ENCODE results near the gene FCHSD2.

Gene FCHSD2

DNA sequence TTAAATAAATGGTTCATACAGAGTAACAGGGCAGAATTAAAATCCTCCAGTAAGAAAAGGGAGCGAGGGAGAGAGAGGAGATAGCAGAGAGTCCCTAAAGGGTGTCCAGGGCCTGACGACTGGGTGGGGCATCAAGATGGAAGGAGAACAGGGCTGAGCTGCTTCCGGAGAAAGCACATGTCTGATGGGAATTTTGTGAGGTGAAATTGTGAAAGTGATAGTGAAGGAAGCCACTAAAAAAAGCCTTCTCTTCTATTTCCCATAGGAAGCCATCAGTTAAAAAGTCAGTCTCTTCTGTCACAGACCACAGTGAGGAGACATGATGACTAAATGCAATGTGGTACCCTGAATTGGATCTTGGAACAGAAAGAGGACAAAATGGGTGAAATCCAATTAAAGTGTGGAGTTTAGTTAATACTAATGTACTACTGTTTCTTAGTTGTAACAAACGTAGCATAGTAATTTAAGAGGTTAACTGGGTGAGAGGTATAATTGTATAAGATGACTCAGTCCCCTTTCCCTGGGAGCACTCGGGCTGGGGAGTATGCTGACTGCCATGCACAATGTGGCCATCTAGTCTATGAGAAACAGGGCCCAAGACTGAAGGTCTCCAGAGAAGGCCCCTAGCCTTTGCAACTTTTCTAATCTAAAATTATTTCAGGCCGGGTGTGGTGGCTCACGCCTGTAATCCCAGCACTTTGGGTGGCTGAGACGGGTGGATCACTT is 29.5 kb upstream of the FCHSD2 start:
- no peak for DNase-seq

DNA sequence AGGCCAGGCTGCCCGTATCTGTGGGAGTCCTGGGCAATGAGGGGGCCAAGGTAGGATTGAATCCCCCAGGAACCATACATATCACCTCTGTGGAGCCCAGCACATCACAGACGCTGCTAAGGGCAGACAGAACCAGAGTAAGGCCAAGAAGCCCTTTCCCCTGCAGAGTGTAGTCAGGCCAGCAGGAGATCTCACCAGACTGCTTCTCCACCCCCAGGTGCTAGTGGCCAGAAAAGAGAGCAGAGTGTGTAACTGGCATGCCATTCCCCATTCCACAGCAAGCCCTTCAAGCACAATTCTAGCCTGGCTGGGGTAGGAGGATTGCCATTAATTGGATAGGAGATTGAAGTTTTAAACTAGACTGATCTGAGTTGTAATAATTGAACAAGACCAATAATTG is 28.0 kb upstream of the FCHSD2 start:
- no peak for DNase-seq

DNA sequence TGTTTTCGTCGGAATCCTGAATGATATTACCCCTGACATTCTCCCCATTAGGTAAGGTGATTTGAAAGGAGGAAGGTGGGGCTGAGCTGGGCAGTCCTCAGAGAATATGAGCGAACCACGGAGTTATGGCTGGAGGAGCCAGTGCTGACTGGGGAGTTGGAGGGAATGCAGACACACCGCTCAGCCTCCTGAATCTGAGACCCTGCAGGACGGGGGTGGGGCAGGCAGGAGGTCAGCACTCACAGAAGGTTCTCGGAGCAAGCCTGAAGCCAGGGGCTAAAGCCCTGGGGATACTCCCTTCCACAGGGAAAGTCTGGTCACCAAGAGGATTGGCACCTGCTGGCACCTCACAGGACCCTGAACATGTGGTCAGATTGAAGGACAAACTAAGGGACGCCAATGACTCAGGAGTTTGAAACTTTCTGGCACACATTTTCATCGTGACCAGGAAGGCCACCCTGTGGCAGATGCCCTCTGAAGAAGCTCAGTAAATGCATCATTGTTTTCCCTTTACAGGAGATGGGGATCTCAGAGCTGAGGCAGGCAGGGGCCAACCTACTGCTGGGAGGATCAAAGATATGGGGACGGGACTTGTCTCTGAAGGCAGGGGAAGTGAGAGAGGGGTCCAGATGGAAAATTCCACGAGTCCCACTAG is 26.9 kb upstream of the FCHSD2 start:
- no peak for DNase-seq

DNA sequence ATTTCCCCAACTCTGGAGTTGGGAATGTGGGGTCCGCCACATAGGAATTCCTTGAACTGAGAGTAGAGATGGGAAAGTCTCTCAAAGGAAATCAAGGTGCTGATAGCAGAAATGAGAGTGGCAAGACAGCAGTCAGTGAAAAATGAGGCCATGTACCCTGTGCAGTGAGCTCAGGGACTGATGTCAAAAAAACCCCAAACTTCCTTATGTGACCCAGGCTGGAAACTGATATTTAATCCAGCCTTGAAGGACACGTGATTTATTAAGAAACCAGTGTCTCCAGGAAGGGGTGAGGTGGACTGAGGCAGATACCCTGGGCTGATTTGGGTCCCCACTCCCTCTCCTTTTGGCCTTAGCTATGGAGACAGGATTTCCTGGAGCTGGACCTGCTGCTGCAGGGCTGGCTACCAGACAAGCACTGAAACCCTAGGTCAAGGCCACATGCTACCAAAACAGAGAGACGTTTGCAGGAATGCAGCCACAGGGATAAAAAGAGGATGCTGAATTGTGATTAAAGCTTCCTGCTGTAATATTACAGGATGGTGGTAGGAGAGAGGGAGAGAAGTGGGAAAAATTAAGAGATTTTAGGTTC is 25.3 kb upstream of the FCHSD2 start:
- no peak for DNase-seq

DNA sequence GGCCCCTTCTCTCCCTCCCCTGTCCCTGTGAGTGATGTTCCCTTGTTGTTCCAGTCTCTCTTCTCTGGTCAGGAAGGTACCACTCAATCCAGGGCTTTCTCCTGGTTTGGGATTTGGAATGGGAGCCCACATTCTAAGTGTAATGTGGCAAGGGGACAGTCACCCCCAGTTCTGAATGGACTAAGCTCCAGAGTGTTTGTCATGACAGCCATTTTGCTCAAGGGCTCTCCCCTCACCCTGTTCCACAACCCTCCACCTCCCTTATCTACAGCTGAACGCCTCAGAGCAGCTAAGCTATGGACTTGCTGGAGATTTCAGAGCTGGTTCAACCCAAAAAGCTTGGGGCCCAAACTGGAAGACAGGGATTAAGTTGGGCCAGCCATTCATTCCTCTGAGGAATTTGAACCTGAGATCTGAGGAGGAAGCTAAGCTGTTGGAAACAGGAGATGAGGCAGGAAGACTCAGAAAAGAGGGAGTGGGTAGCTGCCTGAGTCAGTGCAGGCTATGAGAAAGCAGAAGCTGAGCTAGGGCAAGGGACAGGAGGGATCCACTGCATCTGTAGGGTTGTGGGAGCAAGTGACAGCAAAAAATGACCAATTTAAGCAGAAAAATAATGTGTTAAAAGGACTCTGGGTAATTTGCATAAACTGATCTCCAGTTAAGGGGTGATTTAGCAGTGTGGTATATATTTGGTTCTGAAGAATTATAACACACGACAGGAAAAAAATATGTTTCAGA is 22.9 kb upstream of the FCHSD2 start:
- DNase-seq: no peak

DNA sequence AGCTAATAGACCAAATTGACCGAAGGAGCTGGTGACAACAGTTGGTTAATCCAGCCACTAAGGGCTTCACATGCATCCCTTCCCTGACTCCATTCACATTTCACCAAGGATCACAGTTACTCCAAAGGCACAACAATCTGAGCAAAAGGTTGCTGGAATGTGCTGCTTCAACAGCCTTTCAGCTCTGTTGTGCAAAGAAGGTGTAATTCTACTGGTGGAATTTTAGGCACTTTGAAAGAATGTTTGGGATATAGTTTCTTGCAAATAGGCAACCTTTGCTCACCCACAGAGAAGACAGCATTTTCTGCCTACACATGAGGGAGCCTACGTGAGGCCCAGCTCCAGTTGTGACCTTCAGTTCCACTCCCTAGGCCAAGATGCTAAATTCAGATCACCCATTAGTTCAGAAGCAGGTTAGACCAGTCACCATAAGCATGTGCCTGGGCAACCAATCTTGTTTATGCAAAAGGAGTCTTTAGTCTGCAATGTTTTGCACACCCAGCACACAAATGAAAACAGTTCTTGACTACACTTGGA is 21.6 kb upstream of the FCHSD2 start:
- no peak for DNase-seq

DNA sequence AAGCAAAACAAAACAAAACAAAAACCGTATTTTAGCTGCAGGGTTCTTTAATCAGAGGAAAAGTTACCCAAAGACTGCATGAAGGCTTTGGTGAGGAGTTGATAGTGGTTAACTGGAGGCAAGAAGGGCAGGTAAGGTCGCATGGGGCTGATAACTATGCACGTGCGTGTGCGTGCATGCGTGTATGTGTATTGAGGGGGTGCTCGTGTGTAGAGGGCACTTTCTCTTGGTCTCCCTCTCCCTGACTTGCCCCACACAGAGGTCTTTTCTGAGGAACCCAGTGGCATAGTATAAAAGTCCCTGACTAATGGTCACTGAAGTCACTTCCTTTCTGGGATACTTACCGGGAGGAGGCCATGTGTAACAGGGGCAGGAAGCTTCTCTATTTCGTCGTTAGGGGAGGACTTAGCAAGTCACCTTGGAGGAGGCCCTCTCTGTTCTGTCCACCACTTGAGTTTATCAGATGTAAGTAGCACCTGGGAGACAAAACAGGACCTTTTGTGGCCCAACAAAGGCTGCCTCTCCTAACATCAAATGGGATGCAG is 20.1 kb upstream of the FCHSD2 start:
- DNase-seq: no peak

DNA sequence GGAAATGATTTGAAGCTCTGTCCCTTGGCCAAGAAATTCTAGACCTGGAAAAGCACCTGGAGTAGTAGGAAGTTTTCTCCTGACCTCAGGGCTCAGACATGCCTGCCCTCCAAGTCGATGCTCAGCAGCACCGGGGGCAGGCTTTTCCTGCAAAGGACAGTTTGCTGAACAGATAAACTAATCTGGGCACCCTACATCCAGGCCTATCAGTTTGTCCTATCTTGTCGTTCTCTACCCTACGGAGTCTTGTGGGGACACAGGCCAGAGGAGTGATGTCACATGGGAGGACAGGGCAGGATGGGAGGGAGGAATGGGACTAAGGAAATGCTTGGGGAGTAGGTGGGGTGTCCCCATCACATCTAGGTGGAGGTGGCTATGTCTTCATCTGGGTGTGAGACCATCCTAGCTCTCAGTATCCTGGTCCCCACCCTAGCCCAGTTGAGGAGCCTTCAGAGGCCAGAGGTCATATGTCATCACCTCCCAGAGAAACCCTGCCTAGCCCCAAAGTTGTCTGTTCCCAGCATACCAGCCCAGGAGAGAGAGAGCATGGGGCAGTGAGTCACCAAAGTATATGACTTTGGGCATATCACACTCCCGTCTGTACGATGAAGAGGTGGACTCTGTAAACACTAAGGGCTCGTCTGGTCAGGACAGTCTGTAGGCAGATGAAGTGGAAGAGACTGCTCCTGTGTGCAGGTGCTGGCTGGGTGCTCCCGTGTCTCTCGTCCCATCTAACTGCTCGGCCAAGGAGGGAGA is 18.1 kb upstream of the FCHSD2 start:
- no peak for DNase-seq

DNA sequence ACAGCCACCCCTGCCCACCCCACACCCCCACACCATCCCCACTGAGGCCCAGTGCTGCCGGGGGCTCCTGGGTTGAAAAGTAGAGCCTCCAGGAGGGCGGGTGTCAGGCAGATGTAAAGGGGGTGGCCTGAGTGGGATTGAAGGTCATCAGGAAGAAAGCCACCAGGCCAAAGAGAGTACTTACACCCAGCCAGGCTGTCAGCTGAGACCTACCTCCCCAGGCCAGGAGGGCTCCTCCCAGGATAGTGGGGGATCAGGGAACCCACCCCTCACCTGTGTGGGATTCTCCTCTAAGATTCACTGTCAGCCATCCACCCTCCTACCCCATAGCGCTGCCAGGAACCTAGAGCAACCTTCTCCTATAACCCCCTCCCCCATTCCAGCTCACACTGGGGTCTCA is 17.2 kb upstream of the FCHSD2 start:
- no peak for DNase-seq

DNA sequence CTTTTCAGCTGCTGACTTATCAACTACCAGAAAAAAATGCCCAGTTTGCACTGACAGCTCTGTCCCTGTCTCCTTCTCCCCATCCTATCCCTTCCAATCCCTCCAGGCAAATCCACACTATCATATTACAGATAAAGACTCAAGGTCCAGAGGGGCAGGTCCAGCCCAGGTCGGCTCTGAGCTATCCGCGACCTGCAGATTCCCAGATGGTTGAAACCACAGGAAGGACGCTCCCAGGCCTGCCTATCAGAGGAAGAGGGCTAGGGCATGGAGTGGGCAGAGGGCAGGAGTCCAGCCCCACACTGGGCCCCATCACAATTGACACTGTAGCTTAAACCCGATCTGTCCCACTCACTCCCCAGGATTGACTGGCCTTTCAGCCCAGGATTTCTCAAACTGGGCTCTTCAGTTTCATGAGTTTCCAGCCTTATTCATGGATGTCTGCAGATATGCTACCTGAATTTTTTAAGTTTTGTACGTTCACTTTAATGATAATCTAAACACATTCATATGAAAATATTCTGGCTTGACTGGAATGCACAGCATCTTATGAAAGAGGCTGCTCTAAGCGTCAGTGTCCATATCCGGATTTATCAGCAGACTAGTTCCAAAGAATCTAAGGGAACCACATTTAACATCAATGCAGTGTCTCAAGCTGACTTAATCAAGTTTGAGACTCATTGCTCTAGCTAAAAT is 16.4 kb upstream of the FCHSD2 start:
- DNase-seq: no peak

DNA sequence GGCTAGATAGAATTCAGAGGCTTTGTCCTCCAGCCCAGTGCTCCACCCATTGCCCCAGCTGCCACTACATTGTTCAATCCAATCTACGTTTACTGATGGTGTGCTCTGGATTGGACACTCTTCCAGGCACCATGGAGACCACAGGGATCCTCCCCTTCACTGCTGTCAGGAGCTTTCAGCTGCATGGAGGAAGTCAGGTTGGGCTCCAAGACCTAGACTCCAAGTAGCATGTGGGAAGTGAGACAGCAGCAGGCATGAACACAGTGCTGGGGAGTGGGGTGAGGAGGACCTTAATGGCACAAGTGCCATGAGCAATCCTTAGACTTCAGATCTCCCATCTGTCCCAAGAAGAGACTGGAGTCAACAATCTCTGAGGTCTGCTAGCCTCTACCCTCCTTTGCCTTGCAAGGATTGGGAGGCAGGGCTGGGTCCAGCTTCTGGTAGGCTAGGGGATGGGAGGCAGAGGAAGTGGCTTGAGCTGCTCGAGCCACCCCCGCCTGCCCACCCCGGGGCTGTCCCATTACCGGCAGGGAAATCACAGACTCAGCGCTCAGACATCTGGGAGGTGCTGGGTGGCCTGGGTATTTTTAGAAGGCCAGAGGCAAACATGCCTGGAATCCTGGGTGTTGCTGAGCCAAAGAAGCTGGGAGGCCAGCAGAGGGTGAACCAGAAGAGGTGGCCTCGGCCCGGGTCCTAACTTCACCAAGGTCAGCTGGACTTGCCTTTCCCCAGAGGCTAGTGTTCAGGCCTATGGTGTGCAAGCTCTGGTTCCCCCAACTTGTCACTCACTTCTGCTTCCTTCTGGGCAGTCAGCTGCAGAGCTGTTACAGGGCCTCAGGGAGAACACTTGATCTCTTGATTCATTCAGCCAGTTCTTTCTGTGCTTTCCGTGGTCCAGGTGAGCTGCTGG is 15.2 kb upstream of the FCHSD2 start:
- DNase-seq: no peak

DNA sequence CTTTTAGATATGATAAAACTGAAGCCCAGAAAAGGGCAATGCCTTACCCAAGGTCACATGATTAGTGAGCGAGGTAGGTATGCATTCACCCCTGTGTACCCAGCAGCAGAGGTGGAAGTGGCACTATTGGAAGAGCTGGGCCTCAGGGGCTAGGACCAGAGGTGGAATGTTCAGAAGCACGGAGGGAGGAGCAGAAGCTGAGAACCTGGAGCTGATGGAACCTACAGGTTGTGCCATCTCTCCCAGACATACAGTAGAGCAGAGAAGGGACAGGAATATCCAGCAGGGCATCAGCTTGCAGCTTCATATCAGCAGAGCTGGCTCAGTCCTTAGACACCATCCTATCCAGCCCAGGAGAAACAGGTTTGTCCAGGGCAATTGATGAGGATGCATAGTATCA is 14.6 kb upstream of the FCHSD2 start:
- no peak for DNase-seq

DNA sequence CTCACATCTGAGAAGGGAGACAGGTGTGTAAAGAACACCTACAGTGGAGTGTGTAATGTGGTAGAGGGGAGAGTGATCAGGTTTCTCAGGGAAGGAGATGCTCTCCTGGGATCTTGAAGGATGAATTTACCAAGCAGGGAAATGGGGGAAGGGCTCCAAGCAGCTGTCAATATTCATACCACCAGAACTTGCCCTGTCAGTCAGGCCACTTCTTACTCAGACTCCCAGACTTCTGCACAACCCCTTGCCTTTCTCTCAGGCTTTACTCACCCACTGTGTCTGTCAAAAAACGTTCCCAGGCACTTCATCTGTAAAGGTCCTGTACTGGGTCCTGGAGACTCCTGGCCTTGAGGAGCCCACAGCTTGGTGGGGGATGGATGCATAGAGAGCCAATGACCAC is 14.0 kb upstream of the FCHSD2 start:
- no peak for DNase-seq

DNA sequence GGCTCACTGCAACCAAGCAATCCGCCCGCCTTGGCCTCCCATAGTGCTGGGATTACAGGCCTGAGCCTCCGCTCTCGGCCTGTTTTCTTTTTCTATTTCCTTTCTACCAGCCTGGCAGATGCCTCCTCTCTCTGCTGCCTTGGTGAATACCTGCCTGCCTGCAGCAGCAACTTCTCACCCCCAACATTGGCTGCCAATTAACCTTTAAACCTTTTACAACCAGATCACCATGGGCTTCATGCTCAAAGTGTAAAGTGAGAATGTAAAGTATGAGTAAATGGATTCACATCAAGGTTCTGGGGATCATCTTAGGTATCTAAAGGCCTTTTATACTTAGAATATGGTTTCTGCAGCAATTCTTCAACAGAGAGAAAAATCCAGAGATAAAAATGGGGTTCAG is 13.0 kb upstream of the FCHSD2 start:
- DNase-seq: no peak

DNA sequence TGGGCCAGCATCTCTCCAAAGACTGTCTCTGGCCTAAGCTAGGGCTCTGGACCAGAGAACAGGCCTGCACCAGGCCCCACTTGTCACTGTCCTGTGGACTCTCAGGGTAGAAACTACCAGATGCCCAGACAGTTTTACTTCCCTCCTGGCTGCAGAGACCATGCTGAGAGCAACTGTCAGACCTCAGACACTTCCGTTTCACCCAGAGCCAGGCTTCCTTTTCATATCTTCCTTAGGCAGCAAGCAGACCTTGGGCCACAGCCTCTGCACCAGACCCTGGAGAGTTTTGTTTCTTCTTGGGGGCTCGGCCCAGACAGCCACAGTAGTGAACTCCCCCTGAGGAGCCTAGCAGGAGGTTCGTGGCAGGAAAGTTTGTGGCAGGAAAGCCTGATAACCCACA is 12.1 kb upstream of the FCHSD2 start:
- DNase-seq: no peak

DNA sequence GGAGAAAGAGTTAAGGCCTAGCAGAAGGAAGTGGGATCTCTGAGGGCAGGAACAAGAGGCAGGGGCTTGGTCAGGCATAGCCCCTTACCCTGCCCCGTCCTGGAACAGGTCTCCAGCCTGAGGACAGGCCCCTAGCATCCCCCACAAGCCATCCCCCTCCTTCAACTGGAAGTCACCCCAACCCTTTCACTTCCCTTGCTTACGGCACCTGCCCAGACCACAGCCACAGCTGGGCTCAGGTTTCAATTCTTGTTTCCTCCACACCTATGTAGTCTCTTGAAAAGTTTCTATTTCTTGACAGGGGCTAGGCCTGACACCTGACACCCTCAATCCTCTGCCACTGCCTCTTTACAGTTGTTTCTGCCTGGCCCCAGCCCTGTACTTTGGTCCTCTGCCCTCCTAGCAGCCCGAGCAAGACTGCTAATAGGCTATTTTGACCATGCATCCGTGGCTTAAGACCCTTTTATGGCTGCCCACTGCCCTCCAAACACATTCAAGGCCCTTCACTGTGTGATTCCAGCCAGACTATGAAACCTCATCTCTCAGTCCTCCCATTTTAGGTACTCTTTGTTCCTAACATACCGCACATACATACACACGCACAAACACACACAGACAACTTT is 10.9 kb upstream of the FCHSD2 start:
- DNase-seq: peak; percentile 39

DNA sequence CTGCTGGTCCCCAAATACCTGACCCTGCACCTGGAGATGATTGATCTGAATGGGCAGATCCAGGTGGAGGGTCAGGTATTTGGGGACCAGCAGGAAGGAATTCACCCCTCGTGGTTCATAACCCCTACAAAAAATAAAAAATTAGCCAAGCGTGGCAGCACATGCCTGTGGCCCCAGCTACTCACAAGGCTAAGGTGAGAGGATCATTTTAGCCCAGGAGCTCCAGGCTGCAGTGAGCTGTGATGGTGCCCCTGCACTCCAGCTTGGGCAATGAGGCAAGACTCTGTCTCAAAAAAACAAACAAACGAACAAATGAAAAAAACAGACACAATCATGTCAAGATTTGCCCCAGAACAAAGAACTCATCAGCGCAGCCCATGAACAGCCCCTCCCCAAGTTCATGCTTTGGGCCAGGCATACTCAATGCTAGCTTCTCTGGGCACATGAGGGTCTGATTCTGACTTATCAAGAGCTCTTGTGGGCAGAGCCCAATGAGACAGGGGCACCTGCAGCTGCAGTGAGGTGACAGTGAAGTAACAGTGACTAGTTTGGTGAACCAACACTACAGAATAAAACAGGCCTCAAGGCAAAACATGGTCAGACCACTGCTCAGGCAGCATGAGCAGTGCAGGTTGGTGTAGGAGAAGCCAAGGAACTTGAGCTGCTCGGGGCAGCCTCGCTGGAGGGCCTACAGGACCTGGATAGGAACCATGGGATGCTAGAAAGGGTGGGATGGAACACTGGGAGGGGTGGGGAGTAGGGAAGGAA is 10.2 kb upstream of the FCHSD2 start:
- no peak for DNase-seq

DNA sequence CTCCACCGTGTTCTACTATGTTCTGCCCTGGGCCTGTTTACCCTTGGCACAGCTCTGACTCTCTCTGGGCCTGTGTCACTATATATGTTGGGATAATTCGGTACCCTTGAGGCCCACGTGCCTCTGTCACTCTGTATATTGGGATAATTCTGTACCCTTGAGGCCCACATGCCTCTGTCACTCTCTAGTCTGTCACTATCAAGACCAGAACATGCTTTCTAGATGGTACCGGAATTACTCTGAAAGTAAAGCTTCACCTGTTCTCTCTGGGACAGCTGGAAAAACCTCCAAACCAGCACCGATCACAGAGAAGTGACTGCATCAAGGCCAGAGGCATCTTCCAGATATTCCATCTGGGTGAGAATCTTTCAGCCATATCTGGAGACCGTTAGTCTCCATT is 9.3 kb upstream of the FCHSD2 start:
- no peak for DNase-seq

DNA sequence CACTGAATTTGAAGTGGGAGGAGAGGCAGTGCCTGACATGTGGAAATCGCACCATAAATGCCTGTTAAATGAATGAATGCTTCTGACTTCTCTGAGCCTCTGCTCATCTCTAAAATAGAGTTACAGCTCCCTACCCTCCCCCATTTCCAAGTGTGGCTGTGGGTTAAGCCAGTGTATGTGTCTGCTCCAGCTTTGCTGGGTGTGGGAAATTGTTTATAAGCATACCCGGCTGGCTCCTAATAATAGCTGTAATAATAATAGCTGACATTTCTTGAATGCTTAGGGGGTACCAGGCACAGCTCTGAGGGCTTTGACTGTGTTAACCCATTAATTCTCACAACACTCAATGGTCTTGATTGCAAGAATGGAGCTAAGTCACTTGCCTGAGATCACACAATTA is 7.0 kb upstream of the FCHSD2 start:
- DNase-seq: no peak

Measured in stimulated activated CD4-positive, alpha-beta T cell treated with anti-CD3 and anti-CD28 coated beads, Interleukin-1b, Interleukin-23, amount 100 ng/mL, for 48 hours (primary cell).